ENCODE data around the gene INSR.
"Not testable (repeated sequence)": the region's sequence is repeated elsewhere in the genome, so short reads cannot be mapped to it uniquely, and the experiment has no call there.

The INSR gene

DNA sequence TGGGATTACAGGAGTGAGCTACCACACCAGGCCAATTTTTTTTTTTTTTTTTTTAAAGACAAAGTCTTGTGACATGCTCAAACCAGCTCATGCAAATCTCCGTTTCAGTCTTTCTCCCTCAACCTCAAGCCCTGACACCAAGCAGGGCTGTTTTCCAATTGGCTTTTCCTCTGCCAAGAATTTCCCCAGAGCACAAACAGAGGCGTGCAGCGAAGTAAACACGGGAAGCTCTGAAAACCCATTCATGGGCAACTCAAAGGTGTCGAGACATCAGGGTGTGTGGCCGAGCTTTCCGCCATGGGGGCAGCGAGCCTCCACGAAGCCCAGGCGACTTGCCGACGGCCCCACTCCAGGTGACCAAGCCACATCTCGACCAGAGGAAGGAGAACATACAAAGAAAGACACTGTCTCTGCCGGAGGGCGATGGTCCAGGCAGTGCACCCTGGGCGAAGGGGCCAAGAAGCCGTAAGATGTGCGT, 70.0 kb downstream of the INSR start:
- peak; percentile 64 for DNase-seq (ENCODE audit: low spot score)

GRCh38 chr19:7223429-7223828, 70.8 kb downstream of the INSR start:
- no peak for DNase-seq (ENCODE audit: low spot score)

GRCh38 chr19:7219056-7219455, 75.2 kb downstream of the INSR start:
- no peak for DNase-seq (ENCODE audit: low spot score)

GRCh38 chr19:7217861-7218260, 76.4 kb downstream of the INSR start:
- no peak for DNase-seq (ENCODE audit: low spot score)

- no peak for DNase-seq (ENCODE audit: low spot score)
Measured at GRCh38 chr19:7216373-7216902, 77.8 kb downstream of the INSR start.

GRCh38 chr19:7215176-7215575, 79.0 kb downstream of the INSR start:
- no peak for DNase-seq (ENCODE audit: low spot score)

GRCh38 chr19:7214324-7215089, 79.7 kb downstream of the INSR start:
- no peak for DNase-seq (ENCODE audit: low spot score)

- DNase-seq (ENCODE audit: low spot score) = peak; percentile 63
Measured at GRCh38 chr19:7213628-7214323, 80.4 kb downstream of the INSR start.

DNA sequence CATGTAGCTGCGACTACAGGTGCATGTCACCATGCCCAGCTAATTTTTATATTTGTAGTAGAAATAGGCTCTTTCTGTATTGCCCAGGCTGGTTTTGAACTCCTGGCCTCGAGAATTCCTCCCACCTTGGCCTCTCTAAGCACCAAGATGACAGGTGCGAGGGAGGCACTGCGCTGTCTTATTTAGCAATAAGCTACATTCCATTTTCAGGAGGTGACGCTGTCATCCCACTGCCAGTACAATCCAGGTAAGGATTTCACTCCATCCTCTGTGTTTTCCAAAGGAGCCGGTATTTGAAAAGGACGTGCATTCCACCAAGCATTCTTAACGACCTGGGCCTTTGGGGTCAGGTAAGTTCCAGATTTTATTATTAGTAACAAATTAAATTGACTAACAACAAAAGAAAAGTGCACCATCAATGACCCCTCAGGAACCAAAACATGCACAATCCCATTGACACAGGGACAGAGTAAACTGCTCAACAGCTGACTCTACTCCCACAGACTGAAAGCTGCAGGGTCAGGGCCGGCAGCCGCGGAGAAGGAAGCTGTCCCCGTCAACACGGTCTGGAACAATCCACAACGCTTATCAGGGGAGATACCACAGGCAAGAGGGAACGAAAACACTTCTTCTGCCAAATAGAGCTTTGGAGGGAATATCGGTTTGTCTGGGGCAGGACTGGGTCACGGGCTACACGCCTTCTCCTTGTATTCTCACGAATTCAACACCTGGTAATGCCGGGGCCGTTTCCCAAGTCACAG, 82.8 kb downstream of the INSR start:
- no peak for DNase-seq (ENCODE audit: low spot score)

- no peak for DNase-seq (ENCODE audit: low spot score)
Measured at GRCh38 chr19:7210359-7210758, 83.9 kb downstream of the INSR start.

GRCh38 chr19:7209597-7210325, 84.5 kb downstream of the INSR start:
- DNase-seq (ENCODE audit: low spot score) = not testable (repeated sequence)

- DNase-seq (ENCODE audit: low spot score) = not testable (repeated sequence)
Measured at GRCh38 chr19:7209036-7209435, 85.2 kb downstream of the INSR start.

DNA sequence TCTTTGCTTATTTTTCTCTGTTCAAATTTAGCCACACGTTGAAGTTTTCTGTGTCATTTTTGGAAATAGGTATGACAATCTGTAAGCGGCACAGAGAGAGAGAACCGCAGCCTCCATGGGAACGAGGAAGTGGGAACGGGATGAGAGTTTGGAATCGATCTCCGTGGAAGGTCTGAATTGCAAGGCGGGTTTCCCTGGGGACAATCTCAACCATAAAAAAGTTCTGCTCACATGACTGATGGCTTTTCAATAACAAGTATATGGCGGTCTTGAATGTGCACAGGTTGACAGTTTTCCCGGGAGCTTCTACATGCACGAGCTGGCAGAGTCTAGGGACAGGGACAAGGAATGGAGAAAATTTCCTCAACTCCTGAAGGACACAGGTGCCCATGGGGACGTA, 90.9 kb downstream of the INSR start:
- DNase-seq (ENCODE audit: low spot score) = no peak

GRCh38 chr19:7202888-7203287, 91.3 kb downstream of the INSR start:
- DNase-seq (ENCODE audit: low spot score) = no peak

DNA sequence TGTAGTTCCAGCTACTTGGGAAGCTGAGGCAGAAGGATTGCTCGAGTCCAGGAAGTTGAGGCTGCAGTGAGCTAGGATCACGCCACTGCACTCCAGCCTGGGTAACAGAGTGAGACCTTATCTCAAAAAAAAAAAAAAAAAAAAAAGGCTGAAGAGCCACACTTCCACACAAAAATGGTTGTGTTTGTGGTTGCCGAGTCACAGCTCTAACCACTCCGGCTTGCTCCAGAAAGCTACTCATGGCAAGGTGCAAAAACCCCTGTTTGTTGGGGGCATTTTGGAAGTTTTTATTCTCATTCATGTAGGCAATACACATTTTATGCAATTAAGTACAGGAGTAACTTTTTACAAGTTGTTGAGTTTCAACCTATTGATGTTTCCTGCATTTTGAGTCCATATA, 93.5 kb downstream of the INSR start:
- no peak for DNase-seq (ENCODE audit: low spot score)

DNA sequence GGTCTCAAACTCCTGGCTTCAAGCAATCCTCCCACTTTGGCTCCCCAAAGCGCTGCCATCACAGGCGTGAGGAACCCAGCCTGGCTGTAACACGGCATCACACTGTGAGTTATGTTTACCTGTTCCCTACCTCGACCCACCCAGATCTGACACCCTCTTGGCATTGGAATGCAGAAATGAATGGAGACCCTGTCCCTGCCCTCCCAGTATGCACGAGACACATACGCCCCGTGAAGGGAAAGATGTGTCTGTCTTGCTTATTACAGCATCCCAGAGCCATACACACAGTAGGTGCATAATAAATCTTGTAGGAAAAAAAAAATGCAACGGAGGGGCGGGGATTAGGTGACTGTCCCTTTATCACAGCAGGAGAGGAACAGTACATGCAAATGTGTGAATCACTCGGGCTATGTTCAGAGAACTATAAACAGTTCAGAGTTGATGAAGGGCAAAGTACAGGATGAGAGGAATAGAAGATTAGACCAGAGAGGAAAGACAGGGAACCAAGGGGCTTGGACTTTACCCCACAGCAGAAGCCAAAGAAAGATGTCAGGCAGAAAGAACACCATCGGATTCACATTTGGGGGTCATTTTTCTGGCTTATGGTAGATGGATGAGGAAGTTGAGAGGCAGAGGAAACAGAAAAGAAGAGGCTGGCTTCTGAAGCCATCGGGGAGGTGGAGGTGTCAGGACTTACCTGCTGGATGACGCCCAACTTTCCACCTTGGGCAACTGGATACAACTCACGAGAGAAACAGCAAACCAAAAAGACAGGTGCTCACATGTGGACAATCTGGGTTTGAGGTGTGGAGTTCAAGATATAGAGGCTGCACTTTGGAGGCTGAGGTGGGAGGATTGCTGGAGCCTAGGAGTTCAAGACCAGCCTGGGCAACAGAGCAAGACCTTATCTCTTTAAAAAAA, 94.3 kb downstream of the INSR start:
- peak; percentile 53 for DNase-seq (ENCODE audit: low spot score)

DNA sequence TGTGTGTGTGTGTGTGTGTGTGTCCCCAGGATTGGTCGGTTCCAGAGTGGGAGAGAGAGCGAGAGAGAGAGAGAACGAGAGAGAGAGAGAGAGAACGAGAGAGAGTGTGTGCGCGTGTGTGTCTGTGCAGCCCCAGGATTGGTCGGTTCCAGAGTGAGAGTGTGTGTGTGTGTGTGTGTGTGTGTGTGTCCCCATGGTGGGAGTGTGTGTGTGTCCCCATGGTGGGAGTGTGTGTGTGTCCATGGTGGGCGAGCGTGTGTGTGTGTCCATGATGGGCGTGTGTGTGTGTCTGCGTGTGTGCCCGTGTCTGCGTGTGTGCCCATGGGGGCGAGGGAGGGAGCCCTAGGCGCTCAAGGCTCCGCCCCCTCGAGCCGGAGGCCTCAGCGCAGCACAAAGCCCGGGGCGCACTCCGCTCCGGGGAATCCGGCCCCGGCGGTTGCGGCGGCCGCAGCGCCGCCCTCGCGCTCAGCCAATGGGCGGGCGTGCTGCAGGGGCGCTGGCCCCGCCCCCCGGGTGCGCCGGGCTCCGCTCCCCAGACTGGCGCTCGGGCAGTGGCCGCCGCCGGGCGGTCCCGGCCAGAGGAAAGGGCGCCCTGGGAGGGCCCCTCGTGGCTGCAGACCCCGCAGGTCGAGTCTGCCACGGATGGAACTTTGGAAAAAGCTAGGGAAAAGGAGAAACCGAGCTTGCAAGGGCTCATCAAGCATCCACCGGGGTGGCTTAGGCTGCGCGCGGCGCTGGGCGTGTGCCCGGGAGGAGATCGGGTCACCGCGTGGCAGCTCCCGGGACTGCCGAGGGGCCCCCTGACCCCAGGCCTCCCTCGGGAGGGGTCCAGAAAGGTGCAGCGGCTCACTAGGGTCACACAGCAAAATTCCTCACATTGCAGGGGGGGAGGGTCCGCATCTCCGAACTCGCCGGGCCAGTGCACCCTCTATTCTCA, 96.2 kb downstream of the INSR start:
- peak; percentile 94 for DNase-seq (ENCODE audit: low spot score)

- DNase-seq (ENCODE audit: low spot score) = peak; percentile 97
Measured at GRCh38 chr19:7197119-7197759, 97.0 kb downstream of the INSR start.

- DNase-seq (ENCODE audit: low spot score) = no peak
Measured at GRCh38 chr19:7196763-7197118, 97.5 kb downstream of the INSR start.

All from kidney tubule cell (primary cell).